Endothelial cell of umbilical vein (primary cell): Measurements from ENCODE around the gene AURKA. TPM values are rescaled to one million over a fixed set of nuclear protein-coding genes. Genes with fewer than 3 reads are reported as not detected.

ENCODE experiments used
- Bru-seq: library from RNA; stranded (reverse); fragments of 400-500 nt; gene quantifications from one replicate; lab custom pipeline; 2021; lab: Mats Ljungman, UMichigan
- BruChase-seq, 2 experiments: library from RNA; stranded (reverse); fragments of 400-500 nt; gene quantifications; one replicate each; lab custom pipeline; 2021; lab: Mats Ljungman, UMichigan
- BruUV-seq: library from RNA; stranded (reverse); fragments of 400-500 nt; replicated peaks from 2 replicates; lab custom pipeline; 2021; lab: Mats Ljungman, UMichigan
- CTCF ChIA-PET: fragments of 300-600, 350-600 bp; sonication (Branson Sonifier 250); formaldehyde crosslinking; loops from one replicate; lab custom pipeline; 2021; ENCODE audit warnings: antibody characterized with exemption, inconsistent platforms; lab: Charles Lee
- POLR2A ChIA-PET: fragments of 300-600, 350-600 bp; sonication (Branson Sonifier 250); formaldehyde crosslinking; loops from one replicate; lab custom pipeline; 2021; ENCODE audit warnings: antibody characterized with exemption, inconsistent platforms; lab: Charles Lee
- DNase-seq: peaks from one replicate; pipeline ENCODE4 v3.0.0-alpha.2; 2011; ENCODE audit warnings: low read depth, low spot score
- FAIRE-seq: peaks from 2 replicates; lab custom pipeline; 2011; peaks lifted over from hg19 to GRCh38; lab: Jason Lieb, UNC
- H2AFZ ChIP-seq: 2 replicates; pipeline ENCODE4 v1.6.0; 2012; ENCODE audit warnings: low read depth, low read length, control low read depth, inconsistent platforms
- H3K27ac ChIP-seq: 2 replicates; pipeline ENCODE4 v1.5.1; 2011; ENCODE audit warnings: low read depth, mild to moderate bottlenecking, control low read depth, low read length, moderate library complexity; ENCODE audit not compliant: insufficient read depth
- H3K27me3 ChIP-seq, 2 experiments: 2 replicates each; pipeline versions ENCODE4 v1.6.0 to v1.6.1; 2011; ENCODE audit warnings: low read length in 2 of 2, mixed read lengths in 1 of 2; ENCODE audit not compliant: control insufficient read depth in 2 of 2, insufficient read depth in 2 of 2
- H3K36me3 ChIP-seq, 2 experiments: 2 replicates in 1 of 2; 3 replicates in 1 of 2; pipeline ENCODE4 v1.5.1; 2011; ENCODE audit warnings: low read length in 2 of 2, mild to moderate bottlenecking in 1 of 2, moderate library complexity in 1 of 2; ENCODE audit not compliant: control insufficient read depth in 2 of 2, insufficient read depth in 2 of 2; ENCODE audit errors: extremely low read depth in 1 of 2
- H3K4me1 ChIP-seq: 3 replicates; pipeline ENCODE4 v1.5.1; 2011; ENCODE audit warnings: mild to moderate bottlenecking, low read length; ENCODE audit not compliant: control insufficient read depth, insufficient read depth; ENCODE audit errors: extremely low read depth
- H3K4me2 ChIP-seq: 2 replicates; pipeline ENCODE4 v1.6.1; 2011; ENCODE audit warnings: low read length, control low read depth, mixed read lengths; ENCODE audit not compliant: insufficient read depth
- H3K4me3 ChIP-seq, 3 experiments: fragments of 200-600 bp in 1 of 3; sonication (generic), shearing (Covaris generic) in 1 of 3; replicated peaks in 1 of 3; 2 replicates each; pipeline ENCODE4 v1.5.1; 2011 to 2016; ENCODE audit warnings: control low read depth in 3 of 3, low read length in 3 of 3, mild to moderate bottlenecking in 2 of 3, inconsistent platforms in 1 of 3, low read depth in 1 of 3, moderate library complexity in 1 of 3; ENCODE audit not compliant: insufficient read depth in 1 of 3
- H3K79me2 ChIP-seq: 2 replicates; pipeline ENCODE4 v1.6.0; 2012; ENCODE audit warnings: low read length, inconsistent platforms; ENCODE audit not compliant: control insufficient read depth, insufficient read depth
- H3K9ac ChIP-seq: replicated peaks from 2 replicates; pipeline ENCODE3; 2011; ENCODE audit warnings: low read length, control low read depth; ENCODE audit not compliant: insufficient read depth; ENCODE audit errors: extremely low read depth
- H3K9me1 ChIP-seq: replicated peaks from 3 replicates; pipeline ENCODE4 v1.6.0; 2011; ENCODE audit warnings: mild to moderate bottlenecking, low read length; ENCODE audit not compliant: control insufficient read depth, insufficient read depth; ENCODE audit errors: extremely low read depth
- H3K9me3 ChIP-seq: replicated peaks from 2 replicates; pipeline ENCODE4 v1.5.1; 2012; ENCODE audit warnings: low read length, inconsistent platforms; ENCODE audit not compliant: control insufficient read depth, insufficient read depth
- H4K20me1 ChIP-seq: replicated peaks from 2 replicates; pipeline ENCODE3; 2011; ENCODE audit warnings: mild to moderate bottlenecking, low read length; ENCODE audit not compliant: control insufficient read depth, insufficient read depth; ENCODE audit errors: extremely low read depth
- CTCF ChIP-seq, 2 donors: IDR thresholded peaks; 1 replicate in 1 of 2; 2 replicates in 1 of 2; pipeline ENCODE4 v1.5.1; 2011; ENCODE audit warnings: low read length in 2 of 2, mild to moderate bottlenecking in 2 of 2, moderate library complexity in 2 of 2, control low read depth in 1 of 2, inconsistent platforms in 1 of 2, low read depth in 1 of 2; ENCODE audit not compliant: insufficient read depth in 1 of 2; ENCODE audit errors: extremely low read depth in 1 of 2
- EZH2 ChIP-seq: IDR thresholded peaks from 2 replicates; pipeline ENCODE4 v1.6.1; 2012; ENCODE audit warnings: borderline replicate concordance, low read depth, mild to moderate bottlenecking, moderate library complexity, low read length, inconsistent platforms; ENCODE audit not compliant: severe bottlenecking
- FOS ChIP-seq: IDR thresholded peaks from 2 replicates; pipeline ENCODE4 v1.6.1; 2011; ENCODE audit warnings: mild to moderate bottlenecking, low read length, moderate library complexity, borderline replicate concordance; ENCODE audit not compliant: insufficient read depth
- GATA2 ChIP-seq: IDR thresholded peaks from 2 replicates; pipeline ENCODE4 v1.7.0; 2011; ENCODE audit warnings: low read depth, mild to moderate bottlenecking, moderate library complexity, mixed read lengths, low read length; ENCODE audit not compliant: insufficient read length, insufficient read depth
- JUN ChIP-seq: IDR thresholded peaks from 2 replicates; pipeline ENCODE4 v1.6.1; 2011; ENCODE audit warnings: borderline replicate concordance, low read depth; ENCODE audit not compliant: insufficient read length, insufficient read depth
- MAX ChIP-seq: IDR thresholded peaks from 2 replicates; pipeline ENCODE4 v1.6.1; 2011; ENCODE audit not compliant: insufficient read depth, insufficient read length
- MYC ChIP-seq: IDR thresholded peaks from one replicate; pipeline ENCODE4 v1.6.1; 2011; ENCODE audit warnings: mild to moderate bottlenecking, low read depth, low read length
- POLR2A ChIP-seq: IDR thresholded peaks from 2 replicates; pipeline ENCODE4 v1.6.1; 2012; ENCODE audit warnings: low read depth, mild to moderate bottlenecking, control low read depth, low read length
- POLR2AphosphoS5 ChIP-seq: IDR thresholded peaks from 2 replicates; pipeline ENCODE4 v1.6.1; 2012; ENCODE audit warnings: low read depth, mild to moderate bottlenecking, control low read depth, low read length, moderate library complexity; ENCODE audit not compliant: insufficient read depth
- dilution Hi-C: fragments of 300-500 bp; cut with MboI; formaldehyde crosslinking; loops from one replicate; pipeline ENCODE4 v1.15.0; 2019; ENCODE audit warnings: low sequenced_read_pairs; ENCODE audit not compliant: extremely low pct_ligation_motif_present
- intact Hi-C: fragments of 100-400 bp; cut with micrococcal nuclease; formaldehyde crosslinking; loops from one replicate; pipeline ENCODE4 v1.10.0; 2022
- long read RNA-seq: library from polyadenylated mRNA; stranded (forward); transcript quantifications from one replicate; pipeline ENCODE4 v2.0.0, GENCODE V29; 2021
- polyA minus RNA-seq, 3 experiments: library from RNA; depleted of rRNA, polyadenylated mRNA; stranded (reverse); fragments of >200 nt; gene quantifications; 1 replicate in 1 of 3; 2 replicates in 2 of 3; pipeline ENCODE4 v1.2.3, GENCODE V29; 2011
- polyA plus RNA-seq, 4 experiments: library from polyadenylated mRNA; depleted of rRNA in 3 of 4; stranded (reverse) in 3 of 4; unstranded in 1 of 4; fragments of >200 nt; gene quantifications; 2 replicates each; pipeline versions ENCODE4 v1.2.1 to v1.2.3, GENCODE V29; 2011 to 2012; ENCODE audit warnings: missing spikeins in 1 of 4
- total RNA-seq: library from RNA; stranded (reverse); gene quantifications from 2 replicates; pipeline ENCODE4 v1.2.3, GENCODE V29; 2021

Gene AURKA
- total RNA-seq (56.9 and 57.6 TPM in 2 replicates), polyA plus RNA-seq (27.3 and 33.1 TPM in 2 replicates), polyA minus RNA-seq (21.5 and 27.3 TPM in 2 replicates), Bru-seq, nascent RNA (percentile 71 among the genes with signal in this experiment), BruChase-seq, experiment 1, labeled RNA remaining after a 6-hour chase (percentile 79 among the genes with signal in this experiment), BruChase-seq, experiment 2, labeled RNA remaining after a 2-hour chase (percentile 74 among the genes with signal in this experiment)
- 41.0 and 42.5 TPM in 2 replicates for polyA plus RNA-seq (2011; cell fraction: cytosol; rRNA removed)
- 19.0 and 28.6 TPM in 2 replicates for polyA plus RNA-seq (2011; cell fraction: nucleus; rRNA removed)
- 29.7 and 55.3 TPM in 2 replicates for polyA plus RNA-seq (2012)
- 90.4 TPM for polyA minus RNA-seq (2011; cell fraction: cytosol; rRNA and poly(A)+ RNA removed)
- polyA minus RNA-seq (2011; cell fraction: nucleus; rRNA and poly(A)+ RNA removed), result 9.5 and 12.6 TPM in 2 replicates
- long read RNA-seq, transcript AURKA-202 (9 exons, 2,248 nt), result minor isoform, 27 of 238 reads
- long read RNA-seq, transcript AURKA-201 (10 exons, 2,223 nt), result minor isoform, 17 of 238 reads
- long read RNA-seq, transcript AURKA-206 (9 exons, 2,169 nt), result minor isoform, 41 of 238 reads
- long read RNA-seq, transcript AURKA-208 (9 exons, 2,114 nt), result major isoform, 51 of 238 reads
- long read RNA-seq, partial matches to known transcripts, result 9 of 238 reads
- long read RNA-seq, other reads (novel, unspliced or antisense), result 68 of 238 reads

- peaks cover 66% of the 10 kb centered on the region for H3K79me2 ChIP-seq
- FAIRE-seq (peak; percentile 98), DNase-seq (peak; percentile 100)
- no peaks in the 10 kb centered on the region for H4K20me1 ChIP-seq
- BruUV-seq, result TSS peak; percentile 57
- intact Hi-C loops, result loop anchor here (1.0 kb wide), 3 partner anchors 30 to 76 kb away; partner anchors contain the start of genes FAM210B and RTF2
- H3K4me2 ChIP-seq, result peak within 1 kb of the TSS; percentile 82
- CTCF ChIA-PET, result interaction anchor here (0.8 to 1.8 kb wide), 6 partner anchors 9 to 35 kb away, joined by 3 to 6 read pairs (median 4); partner anchors contain the start of gene CASS4
- peak within 1 kb of the TSS; percentile 52 to 79 (median 78) for H3K4me3 ChIP-seq
- H3K27ac ChIP-seq, result peak within 1 kb of the TSS; percentile 50
- H3K4me1 ChIP-seq, result peaks cover 14% of the 10 kb centered on the region
- H3K27me3 ChIP-seq, result no peaks in the 10 kb centered on the region
- no peaks in the 10 kb centered on the region for H3K9me1 ChIP-seq
- H3K36me3 ChIP-seq, result peaks cover 10 to 12% of the 10 kb centered on the region in 2 experiments
- TF ChIP-seq FOS (no peak), MYC (peak; percentile 81), JUN (peak; percentile 5), POLR2AphosphoS5 (peak; percentile 37), GATA2 (no peak), CTCF (IDR thresholded peaks at IDR 0.05; ENCODE audit: extremely low read depth in 1 of 2, insufficient read depth in 1 of 2, low read depth in 1 of 2, low read length in 2 of 2) (no peak), MAX (peak; percentile 67), EZH2 (no peak), POLR2A (peak; percentile 51)
- dilution Hi-C loops, result no loop called here
- POLR2A ChIA-PET, result interaction anchor here (0.9 to 1.5 kb wide), 2 partner anchors 8 to 34 kb away, joined by 4 to 6 read pairs; partner anchors contain the start of gene FAM210B
- no peaks in the 10 kb centered on the region for H3K9me3 ChIP-seq
- H2AFZ ChIP-seq, result peak within 1 kb of the TSS; percentile 80
- H3K9ac ChIP-seq, result peak within 1 kb of the TSS; percentile 81
Observed at GRCh38 chr20:56392132-56392880, at the start of gene AURKA, which contains the start of gene CSTF1. Gene AURKA (minus strand): TSS chr20:56392215. CDS start chr20:56388197, 4,018 bp downstream. Gene CSTF1 (plus strand): TSS chr20:56392645. CDS start chr20:56395553, 2,908 bp downstream.
